ENCODE results near the gene L3MBTL4.
"Not testable (repeated sequence)": the region's sequence is repeated elsewhere in the genome, so short reads cannot be mapped to it uniquely, and the experiment has no call there.

L3MBTL4 gene

DNA sequence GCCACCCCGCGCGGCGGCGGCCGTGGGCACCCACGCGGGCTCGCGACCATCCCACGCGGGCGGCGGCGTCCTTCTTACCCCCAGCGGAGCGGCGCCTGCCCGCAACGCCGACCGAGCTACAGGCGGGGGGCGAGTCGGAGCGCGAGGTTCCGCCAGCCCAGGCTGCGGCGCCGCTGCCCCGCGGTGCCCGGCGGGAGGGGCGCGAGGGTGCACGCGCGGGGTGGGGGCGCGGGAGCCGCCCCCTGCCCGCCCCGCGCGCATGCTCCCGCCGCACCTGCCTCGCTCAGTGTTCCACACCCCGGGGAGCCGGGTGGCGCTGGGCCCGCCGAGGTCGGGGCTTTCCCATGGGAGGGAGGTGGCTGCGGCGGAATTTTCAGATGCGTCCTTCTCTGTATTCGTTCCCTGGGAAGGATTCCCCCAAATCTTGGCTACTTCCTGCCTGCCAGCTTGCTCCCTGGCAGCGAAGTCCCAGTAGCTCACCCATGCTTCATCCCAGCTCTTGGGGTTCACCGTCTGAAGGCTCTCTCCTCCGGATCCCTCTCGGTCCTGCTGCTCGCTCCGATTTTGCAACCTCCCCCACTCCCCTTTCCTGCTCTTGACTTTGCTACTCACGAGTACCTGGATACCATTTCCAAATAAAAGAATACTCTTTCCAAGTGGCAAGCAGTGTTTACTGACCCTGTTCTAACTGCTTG, at the start of gene L3MBTL4:
TSS of gene L3MBTL4 (minus strand) at position 189 of the 695 bp plus-strand sequence. CDS start 103,286 bp downstream, outside the sequence.
- no peak for DNase-seq (ENCODE audit: low read depth)

DNA sequence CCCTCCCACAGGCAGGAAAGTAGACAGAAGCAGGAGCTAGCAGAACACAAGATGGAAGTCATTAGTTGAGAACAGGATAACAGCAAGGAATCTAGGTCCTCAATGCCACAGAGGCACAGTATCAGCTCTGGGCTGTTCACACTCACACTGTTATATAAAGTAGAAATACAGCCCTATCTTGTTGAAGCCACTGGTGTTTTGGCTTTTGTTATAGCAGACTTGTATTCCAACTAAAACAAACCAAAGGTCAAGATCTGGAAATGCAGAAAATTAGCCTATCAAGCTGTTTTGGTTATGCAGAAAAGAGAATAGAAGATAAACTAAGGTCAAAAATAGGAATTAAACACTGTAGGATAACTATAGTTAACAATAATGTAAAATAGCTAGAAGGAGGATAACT, 37.5 kb upstream of the L3MBTL4 start:
- no peak for DNase-seq (ENCODE audit: low read depth)

DNA sequence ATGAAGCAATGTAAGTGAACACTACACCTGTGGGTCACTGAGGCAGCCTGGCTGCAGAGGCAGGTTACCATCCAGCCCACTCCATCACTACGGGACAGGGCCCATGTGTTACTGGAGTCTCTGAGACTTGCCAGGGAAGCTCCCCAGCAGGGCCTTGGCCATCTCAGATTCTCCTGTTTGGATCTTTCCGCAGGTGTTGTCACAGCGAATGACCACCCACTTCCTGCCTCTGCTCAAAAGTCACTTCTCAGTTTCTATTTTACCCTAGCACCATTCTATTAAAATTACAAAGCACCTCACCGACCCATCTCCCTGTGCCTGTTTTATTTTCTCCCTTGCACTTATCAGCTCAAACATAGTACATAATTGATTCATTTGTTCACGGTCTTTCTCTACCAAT, 34.5 kb upstream of the L3MBTL4 start:
- DNase-seq (ENCODE audit: low read depth): no peak

GRCh38 chr18:6444466-6445228, 29.9 kb upstream of the L3MBTL4 start:
- no peak for DNase-seq (ENCODE audit: low read depth)

- DNase-seq (ENCODE audit: low read depth): no peak
Observed at GRCh38 chr18:6441200-6441599, 26.5 kb upstream of the L3MBTL4 start.

- no peak for DNase-seq (ENCODE audit: low read depth)
Observed at GRCh38 chr18:6437937-6438818, 23.5 kb upstream of the L3MBTL4 start.

GRCh38 chr18:6435731-6436130, 21.0 kb upstream of the L3MBTL4 start:
- DNase-seq (ENCODE audit: low read depth): no peak

GRCh38 chr18:6434987-6435709, 20.4 kb upstream of the L3MBTL4 start:
- DNase-seq (ENCODE audit: low read depth): no peak

- DNase-seq (ENCODE audit: low read depth): no peak
Observed at GRCh38 chr18:6434481-6434880, 19.8 kb upstream of the L3MBTL4 start.

GRCh38 chr18:6431659-6432318, 17.1 kb upstream of the L3MBTL4 start:
- no peak for DNase-seq (ENCODE audit: low read depth)

- no peak for DNase-seq (ENCODE audit: low read depth)
Observed at GRCh38 chr18:6428851-6429395, 14.2 kb upstream of the L3MBTL4 start.

DNA sequence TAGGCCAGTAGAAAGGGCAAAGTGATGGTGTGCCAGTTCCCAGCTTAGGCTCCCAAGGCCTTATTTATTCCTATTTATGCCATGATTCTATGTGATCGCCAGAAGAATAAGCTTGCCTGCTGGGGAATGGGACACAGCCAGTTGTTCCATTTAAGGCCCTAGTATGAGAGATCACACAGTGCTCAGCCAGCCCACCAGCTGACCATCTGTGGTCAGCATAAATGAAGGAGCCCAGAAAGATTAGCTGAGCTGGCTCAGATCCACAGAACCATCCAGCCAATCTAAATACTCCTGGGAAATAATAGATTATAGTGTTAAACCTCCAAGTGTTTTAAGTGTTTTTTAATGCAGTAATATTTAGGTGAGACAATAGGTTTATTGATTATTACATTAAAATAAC, 12.6 kb upstream of the L3MBTL4 start:
- no peak for DNase-seq (ENCODE audit: low read depth)

GRCh38 chr18:6423289-6423688, 8.6 kb upstream of the L3MBTL4 start:
- DNase-seq (ENCODE audit: low read depth): no peak

GRCh38 chr18:6414118-6414722, 491 bp downstream of the L3MBTL4 start:
- no peak for DNase-seq (ENCODE audit: low read depth)

DNA sequence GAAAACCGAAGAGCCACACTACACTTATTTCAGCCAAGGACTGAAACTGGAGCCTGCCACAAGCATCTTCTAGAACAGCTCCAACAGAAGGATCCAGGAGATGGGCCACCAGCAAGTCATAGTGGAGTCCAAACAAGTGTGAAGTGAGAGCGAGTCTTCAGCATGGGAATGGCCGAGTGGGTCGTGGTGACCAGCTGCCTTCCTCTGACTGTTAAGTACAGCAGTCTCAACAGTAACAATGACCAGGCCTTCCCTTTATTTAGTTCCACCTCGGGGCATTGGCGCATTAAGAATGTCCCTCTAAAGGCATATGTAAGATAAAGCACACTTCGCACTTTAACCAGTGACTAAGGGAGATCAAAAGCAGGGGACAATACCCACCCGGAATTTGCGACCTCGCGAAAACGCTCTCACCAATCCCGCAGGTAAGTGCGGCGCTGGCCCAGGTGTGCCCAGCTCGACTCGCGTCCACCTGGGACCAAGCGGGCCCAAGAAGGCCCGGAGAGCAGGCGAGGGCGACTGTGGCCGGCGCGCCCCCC, 1.1 kb downstream of the L3MBTL4 start:
- no peak for DNase-seq (ENCODE audit: low read depth)

DNA sequence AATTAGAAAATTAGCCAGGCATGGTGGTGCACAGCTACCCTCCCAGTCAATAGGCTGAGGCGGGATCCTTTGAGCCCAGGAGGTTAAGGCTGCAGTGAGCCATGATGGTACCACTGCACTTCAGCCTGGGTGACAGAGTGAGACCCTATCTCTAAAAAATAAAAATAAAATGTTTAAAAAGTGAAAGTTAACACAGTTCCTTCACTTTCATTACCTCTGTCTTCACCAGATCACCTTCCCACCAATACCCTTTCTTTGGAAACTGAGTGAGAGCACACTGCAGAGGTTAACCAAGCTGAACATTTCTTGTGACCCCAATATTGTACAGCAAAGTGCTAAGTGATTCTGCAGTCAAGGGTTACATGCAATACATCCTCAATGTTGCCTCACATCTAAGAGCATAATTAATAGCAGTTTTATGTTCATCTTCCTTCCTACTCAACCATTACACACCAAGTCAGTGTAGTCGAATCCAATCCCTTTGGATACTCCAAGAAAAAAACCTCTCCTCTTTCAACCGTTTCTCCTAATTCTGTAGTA, 1.7 kb downstream of the L3MBTL4 start:
- no peak for DNase-seq (ENCODE audit: low read depth)

- no peak for DNase-seq (ENCODE audit: low read depth)
Observed at GRCh38 chr18:6411382-6411781, 3.3 kb downstream of the L3MBTL4 start.

GRCh38 chr18:6409933-6410332, 4.8 kb downstream of the L3MBTL4 start:
- DNase-seq (ENCODE audit: low read depth): no peak

DNA sequence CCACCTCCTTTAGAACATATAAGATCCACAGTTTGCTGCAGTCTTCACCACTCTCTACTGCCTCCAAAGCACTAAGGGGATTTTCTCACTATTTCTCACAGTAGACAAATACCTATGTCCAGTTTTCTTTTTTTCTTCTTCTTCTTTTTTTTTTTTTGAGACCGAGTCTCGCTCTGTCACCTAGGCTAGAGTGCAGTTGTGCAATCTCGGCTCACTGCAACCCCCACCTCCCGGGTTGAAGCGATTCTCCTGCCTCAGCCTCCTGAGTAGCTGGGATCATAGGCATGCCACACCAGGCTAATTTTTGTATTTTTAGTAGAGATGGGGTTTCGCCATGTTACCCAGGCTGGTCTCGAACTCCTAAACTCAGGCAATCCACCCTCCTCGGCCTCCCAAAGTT, 6.2 kb downstream of the L3MBTL4 start:
- DNase-seq (ENCODE audit: low read depth): not testable (repeated sequence)

GRCh38 chr18:6406910-6407470, 7.7 kb downstream of the L3MBTL4 start:
- DNase-seq (ENCODE audit: low read depth): no peak

Measured in ELR (cell line).